GM12892 (cell line): ENCODE data around the gene TMEM273.

Experiments used
- DNase-seq: peaks from one replicate; pipeline ENCODE4 v3.0.0; 2011; ENCODE audit not compliant: insufficient read length
- FAIRE-seq: peaks from 2 replicates; lab custom pipeline; 2011; peaks lifted over from hg19 to GRCh38; lab: Jason Lieb, UNC
- POLR2A ChIP-seq: IDR thresholded peaks from 2 replicates; pipeline ENCODE4 v1.6.1; 2011; ENCODE audit warnings: low read depth, low read length, control low read depth
- POLR2AphosphoS5 ChIP-seq: IDR thresholded peaks from 2 replicates; pipeline ENCODE4 v1.6.1; 2011; ENCODE audit warnings: low read depth, low read length, control low read depth
- TAF1 ChIP-seq: IDR thresholded peaks from 2 replicates; pipeline ENCODE4 v1.6.1; 2011; ENCODE audit warnings: low read depth, mild to moderate bottlenecking, control low read depth, low read length, borderline replicate concordance

Gene TMEM273

DNA sequence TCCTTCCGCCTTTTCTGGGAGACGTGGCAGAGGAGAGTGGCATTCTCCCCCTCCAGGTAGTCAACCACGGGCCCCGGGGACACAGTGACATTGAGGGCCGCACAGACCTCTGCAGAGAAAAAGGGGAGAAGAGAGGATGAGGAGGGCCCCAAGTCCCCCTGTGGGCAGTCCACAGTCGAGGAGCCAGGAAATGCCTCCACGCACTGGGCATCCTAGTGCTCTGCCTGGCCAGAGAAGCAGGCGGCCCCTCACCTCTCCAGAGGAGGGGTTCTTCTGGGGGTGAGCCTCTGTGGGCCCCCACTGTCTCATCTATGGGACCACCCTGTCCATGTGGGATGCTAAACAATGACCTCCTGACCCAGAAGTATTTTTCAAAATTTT is 80.3 kb downstream of the TMEM273 start:
- FAIRE-seq (no peak), DNase-seq (no peak)
- TF ChIP-seq POLR2A: no peak

DNA sequence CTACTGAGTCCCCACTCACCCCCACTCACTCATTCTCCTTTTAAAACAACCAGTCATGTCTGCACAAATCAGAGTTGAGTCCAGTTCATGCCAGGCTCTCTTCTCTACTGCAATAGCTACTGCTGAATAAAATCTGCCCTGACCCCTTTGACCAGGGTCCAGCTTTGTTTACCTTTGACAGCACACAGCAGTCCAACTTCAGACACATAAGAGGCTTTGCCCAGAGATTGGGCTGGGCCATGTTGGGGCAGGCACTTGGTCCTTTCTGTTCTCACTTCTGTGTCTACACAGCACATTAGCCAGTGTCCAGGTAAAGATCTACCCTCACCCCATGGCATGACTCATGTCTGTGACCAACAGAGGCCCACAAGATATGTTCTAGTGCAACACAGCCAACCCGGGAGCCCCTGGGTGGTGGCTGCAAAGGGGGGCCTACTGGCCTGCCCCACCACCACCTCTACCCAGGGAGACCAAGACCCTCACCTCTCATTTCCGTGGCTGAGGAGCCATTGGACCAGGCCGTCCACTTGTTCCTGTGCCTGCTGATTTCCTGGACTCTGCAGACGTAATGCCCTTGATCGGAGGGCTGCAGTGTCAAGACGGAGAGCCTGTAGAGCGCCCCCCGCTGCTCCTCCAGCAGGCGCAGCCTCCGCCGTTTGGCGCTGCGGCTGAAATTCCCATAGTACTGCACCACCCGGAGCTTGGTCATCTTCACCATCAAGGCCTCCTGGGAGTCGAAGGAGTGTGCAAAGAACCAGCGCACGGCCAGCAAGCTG is 80.9 kb downstream of the TMEM273 start:
- FAIRE-seq (no peak), DNase-seq (no peak)
- no peak for TF ChIP-seq TAF1
- no peak for TF ChIP-seq POLR2A
- TF ChIP-seq POLR2AphosphoS5: no peak

GRCh38 chr10:49106451-49106850 is 81.7 kb downstream of the TMEM273 start:
- DNase-seq (no peak), FAIRE-seq (no peak)
- TF ChIP-seq POLR2A (no peak), POLR2AphosphoS5 (no peak), TAF1 (no peak)

GRCh38 chr10:49105076-49105475 is 83.1 kb downstream of the TMEM273 start:
- FAIRE-seq (no peak), DNase-seq (no peak)
- TF ChIP-seq POLR2AphosphoS5 (no peak), TAF1 (no peak), POLR2A (no peak)
